ENCODE data around the gene NBEA. TPM values are rescaled to one million over a fixed set of nuclear protein-coding genes. Genes with fewer than 3 reads are reported as not detected.

The NBEA gene
- total RNA-seq, 1 donor from 2014 or later: 6.6 TPM

DNA sequence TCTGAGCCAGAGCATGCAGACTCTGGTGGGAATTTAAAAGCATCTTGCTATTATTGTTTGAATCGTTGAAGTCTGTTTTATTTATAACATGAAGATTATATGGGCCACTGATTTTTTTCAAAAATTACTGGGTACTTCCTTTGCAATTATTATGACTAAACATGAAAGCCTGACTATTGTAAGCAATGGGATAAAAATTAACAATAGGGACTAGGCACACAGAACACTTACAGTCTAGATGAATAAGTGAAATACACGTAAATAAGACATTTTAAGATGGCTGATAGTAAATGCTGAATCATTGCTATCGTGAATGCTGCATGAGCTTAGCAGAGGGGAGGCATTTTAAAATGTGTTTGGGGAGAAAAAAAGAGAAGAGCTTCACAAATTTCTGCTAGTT lies 615.4 kb downstream of the NBEA start:
- ATAC-seq: no peak
- H3K27me3 ChIP-seq (ENCODE audit: low read depth): no peaks in the 10 kb centered on the region
- no peaks in the 10 kb centered on the region for H3K36me3 ChIP-seq
- no peak overlapping the region for H3K27ac ChIP-seq
- no peaks in the 10 kb centered on the region for H3K4me1 ChIP-seq
- intact Hi-C loops (cut with DNase I): no loop called here
- H3K4me3 ChIP-seq: no peak overlapping the region
- no peak for DNase-seq
- TF ChIP-seq, protein P1, sequence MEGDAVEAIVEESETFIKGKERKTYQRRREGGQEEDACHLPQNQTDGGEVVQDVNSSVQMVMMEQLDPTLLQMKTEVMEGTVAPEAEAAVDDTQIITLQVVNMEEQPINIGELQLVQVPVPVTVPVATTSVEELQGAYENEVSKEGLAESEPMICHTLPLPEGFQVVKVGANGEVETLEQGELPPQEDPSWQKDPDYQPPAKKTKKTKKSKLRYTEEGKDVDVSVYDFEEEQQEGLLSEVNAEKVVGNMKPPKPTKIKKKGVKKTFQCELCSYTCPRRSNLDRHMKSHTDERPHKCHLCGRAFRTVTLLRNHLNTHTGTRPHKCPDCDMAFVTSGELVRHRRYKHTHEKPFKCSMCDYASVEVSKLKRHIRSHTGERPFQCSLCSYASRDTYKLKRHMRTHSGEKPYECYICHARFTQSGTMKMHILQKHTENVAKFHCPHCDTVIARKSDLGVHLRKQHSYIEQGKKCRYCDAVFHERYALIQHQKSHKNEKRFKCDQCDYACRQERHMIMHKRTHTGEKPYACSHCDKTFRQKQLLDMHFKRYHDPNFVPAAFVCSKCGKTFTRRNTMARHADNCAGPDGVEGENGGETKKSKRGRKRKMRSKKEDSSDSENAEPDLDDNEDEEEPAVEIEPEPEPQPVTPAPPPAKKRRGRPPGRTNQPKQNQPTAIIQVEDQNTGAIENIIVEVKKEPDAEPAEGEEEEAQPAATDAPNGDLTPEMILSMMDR (IDR thresholded peaks at IDR 0.05): no peak
- H3K9me3 ChIP-seq: no peaks in the 10 kb centered on the region

DNA sequence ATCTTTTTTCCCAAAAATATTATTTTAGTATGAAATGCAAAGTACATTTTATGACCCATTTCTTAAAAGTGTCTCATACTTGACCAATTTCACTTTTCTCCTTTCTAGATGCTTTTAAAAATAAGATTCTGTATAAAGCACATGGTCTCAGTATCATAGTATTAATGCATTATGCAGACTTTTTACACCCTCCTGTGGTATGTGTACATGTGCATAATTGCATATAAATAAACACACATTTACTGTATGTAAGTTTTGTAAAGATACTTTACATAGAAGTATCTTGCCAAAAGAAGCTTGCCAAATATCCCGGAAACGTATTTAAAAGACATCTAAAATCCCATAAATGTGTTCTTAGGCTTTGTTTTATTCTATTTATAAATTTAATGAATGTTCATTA lies 619.5 kb downstream of the NBEA start:
- no peaks in the 10 kb centered on the region for H3K36me3 ChIP-seq
- no peaks in the 10 kb centered on the region for H3K4me1 ChIP-seq
- H3K27ac ChIP-seq: no peak overlapping the region
- H3K9me3 ChIP-seq: no peaks in the 10 kb centered on the region
- TF ChIP-seq, protein P1 (IDR thresholded peaks at IDR 0.05): no peak
- intact Hi-C loops (cut with DNase I): no loop called here
- DNase-seq (no peak), ATAC-seq (no peak)
- H3K4me3 ChIP-seq: no peak overlapping the region
- no peaks in the 10 kb centered on the region for H3K27me3 ChIP-seq (ENCODE audit: low read depth)

DNA sequence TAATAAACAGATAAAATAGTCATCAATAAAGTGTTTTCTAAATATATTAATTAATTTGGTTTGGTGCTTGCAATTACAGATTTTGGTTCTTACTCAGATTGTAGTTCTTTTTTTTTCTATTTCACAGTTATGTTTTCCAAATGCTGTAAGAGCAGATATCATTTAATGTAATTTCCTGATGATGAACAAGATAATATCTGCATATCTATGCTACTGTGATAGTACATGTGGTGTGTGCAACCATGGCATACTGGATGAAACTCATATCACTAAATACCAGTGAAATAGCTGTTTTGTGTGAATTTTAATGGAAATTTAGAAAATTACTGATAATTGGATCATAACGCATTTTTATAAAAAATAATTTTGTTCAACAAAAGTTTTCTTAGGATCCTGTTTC lies 623.2 kb downstream of the NBEA start:
- no peaks in the 10 kb centered on the region for H3K9me3 ChIP-seq
- DNase-seq (no peak), ATAC-seq (no peak)
- TF ChIP-seq, protein P1 (IDR thresholded peaks at IDR 0.05): no peak
- H3K36me3 ChIP-seq: no peaks in the 10 kb centered on the region
- no peaks in the 10 kb centered on the region for H3K27me3 ChIP-seq (ENCODE audit: low read depth)
- no peak overlapping the region for H3K4me3 ChIP-seq
- H3K27ac ChIP-seq: no peak overlapping the region
- H3K4me1 ChIP-seq: no peaks in the 10 kb centered on the region
- intact Hi-C loops (cut with DNase I): no loop called here

DNA sequence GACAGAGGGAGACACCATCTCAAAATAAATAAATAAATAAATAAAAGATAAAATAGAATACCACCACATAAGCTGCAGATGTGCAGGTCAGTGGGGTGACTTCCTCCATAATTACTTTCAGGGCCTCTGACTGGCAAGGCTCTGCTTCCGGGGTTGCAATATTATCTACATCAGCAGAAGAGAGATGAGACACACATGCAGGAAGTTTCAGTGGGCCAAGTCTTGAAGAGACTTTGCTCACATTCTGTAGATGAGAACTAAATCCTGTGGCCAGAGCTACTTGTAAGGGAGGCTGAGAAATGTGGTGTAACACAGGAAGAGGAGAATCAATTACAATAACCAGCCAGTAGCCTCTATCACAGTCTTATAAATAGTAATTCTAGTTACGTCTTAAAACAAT lies 624.3 kb downstream of the NBEA start:
- no peaks in the 10 kb centered on the region for H3K27me3 ChIP-seq (ENCODE audit: low read depth)
- no peak for ATAC-seq
- TF ChIP-seq, protein P1 (IDR thresholded peaks at IDR 0.05): no peak
- no peak overlapping the region for H3K4me3 ChIP-seq
- H3K4me1 ChIP-seq: no peaks in the 10 kb centered on the region
- no peak overlapping the region for H3K27ac ChIP-seq
- intact Hi-C loops (cut with DNase I): no loop called here
- DNase-seq: no peak
- no peaks in the 10 kb centered on the region for H3K36me3 ChIP-seq
- no peaks in the 10 kb centered on the region for H3K9me3 ChIP-seq

DNA sequence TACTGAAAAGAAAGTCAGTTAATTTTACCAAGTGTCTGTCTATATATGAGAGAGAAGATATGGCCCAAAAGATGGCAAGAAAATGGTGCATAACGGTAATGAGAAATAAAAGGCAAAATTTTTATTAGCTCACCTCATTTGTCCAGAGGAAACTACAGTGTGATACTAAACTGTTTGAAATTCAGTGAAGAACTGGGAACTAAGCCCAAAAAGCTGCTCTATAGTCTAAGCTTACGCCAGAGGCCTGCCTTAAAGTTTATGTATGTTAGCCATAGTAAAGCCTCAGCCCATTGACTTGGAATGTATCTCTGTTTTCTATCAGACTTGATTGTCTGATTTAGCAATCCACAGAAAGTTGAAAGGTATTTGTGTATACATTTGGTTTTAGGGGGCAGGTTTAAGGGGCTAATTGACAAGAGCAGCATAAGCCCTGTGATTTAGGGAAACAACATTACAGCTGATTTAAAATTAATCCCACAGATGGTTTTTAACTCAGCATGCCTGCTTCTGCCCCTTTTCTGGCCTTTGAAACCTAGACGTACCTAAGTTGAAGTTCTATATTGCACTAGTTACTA lies 625.4 kb downstream of the NBEA start:
- Histone ChIP-seq H3K36me3 (no peaks in the 10 kb centered on the region), H3K27ac (no peak overlapping the region), H3K27me3 (ENCODE audit: low read depth) (no peaks in the 10 kb centered on the region), H3K9me3 (no peaks in the 10 kb centered on the region), H3K4me1 (no peaks in the 10 kb centered on the region), H3K4me3 (no peak overlapping the region)
- intact Hi-C loops (cut with DNase I): no loop called here
- TF ChIP-seq, protein P1 (IDR thresholded peaks at IDR 0.05): no peak
- DNase-seq (no peak), ATAC-seq (no peak)

DNA sequence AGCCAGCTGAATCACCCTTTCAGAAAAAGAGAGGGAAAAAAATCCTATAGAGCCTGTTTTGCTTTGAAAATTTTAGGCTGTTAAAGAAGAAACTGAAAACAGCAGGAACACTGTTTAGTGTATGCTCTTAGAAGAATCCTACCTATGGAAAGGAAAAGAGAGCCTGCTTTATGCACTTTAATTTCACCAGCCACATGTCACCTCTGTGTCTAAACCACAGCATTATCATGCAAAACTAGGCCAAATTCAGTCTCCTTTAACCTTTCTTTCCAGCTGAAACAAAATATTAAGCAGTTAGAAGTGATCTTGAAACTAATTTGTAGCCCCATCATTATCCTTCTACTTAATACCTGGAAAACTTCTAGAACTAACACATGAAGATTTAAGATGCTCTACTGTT lies 631.6 kb downstream of the NBEA start:
- Histone ChIP-seq H3K27ac (no peak overlapping the region), H3K4me1 (no peaks in the 10 kb centered on the region), H3K27me3 (ENCODE audit: low read depth) (no peaks in the 10 kb centered on the region), H3K4me3 (no peak overlapping the region), H3K36me3 (no peaks in the 10 kb centered on the region), H3K9me3 (no peaks in the 10 kb centered on the region)
- intact Hi-C loops (cut with DNase I): no loop called here
- TF ChIP-seq, protein P1 (IDR thresholded peaks at IDR 0.05): no peak
- DNase-seq (no peak), ATAC-seq (no peak)
